ENCODE results near the gene GSS. TPM values are rescaled to one million over a fixed set of nuclear protein-coding genes. Genes with fewer than 3 reads are reported as not detected.

The GSS gene
- total and polyA plus RNA-seq, 4 donors, result 32.6 to 52.7 (median 47.9) TPM

DNA sequence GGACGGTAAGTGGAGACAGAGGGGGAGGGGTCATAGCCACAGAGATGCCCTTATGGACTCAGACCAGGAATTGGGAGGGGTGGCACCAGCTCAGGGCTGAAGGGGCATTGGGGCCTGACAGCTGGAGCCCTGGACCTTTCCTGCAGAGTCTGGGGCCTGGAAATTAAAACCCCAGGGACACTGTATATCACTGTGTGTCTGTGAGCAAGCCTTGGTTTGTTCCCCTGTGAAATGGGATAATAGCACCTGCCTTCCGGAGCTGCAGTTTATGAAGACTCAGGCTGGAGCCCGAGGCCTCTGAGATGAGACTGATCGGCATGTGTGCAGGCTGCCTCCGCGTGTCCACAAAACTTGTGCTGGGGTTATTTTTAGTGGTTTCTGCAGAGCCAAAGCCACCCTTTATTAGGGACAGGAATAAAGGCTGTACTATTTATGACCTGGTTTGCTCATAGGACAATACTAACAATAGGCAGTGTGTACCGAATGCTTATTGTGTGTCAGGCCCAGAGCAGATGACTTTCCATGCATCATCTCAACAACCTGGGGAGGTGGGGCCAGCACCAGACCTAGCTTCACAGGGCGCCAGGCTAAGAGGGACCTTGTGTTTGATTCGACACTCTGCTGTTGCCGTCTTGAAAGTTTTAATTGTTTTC, 22.6 kb upstream of the GSS start:
- WGBS, 2 donors, result 84 to 85% methylated on average over 10 of the region's 10 CpGs
- H3K9me3 ChIP-seq (ENCODE audit: control insufficient read depth in 4 of 4, insufficient read depth in 3 of 4, low read length in 3 of 4), result no peaks in the 10 kb centered on the region
- H3K27ac ChIP-seq (ENCODE audit: low read depth in 1 of 2, low read length in 1 of 2), result peak overlapping the region in 1 of 2 donors; percentile 92
- no peak overlapping the region for H3K9ac ChIP-seq (ENCODE audit: insufficient read depth in 1 of 2, low read length in 2 of 2)
- H3K4me1 ChIP-seq (ENCODE audit: control insufficient read depth in 5 of 5, insufficient read depth in 5 of 5, low read length in 5 of 5), result no peaks in the 10 kb centered on the region
- no peak for DNase-seq
- no peaks in the 10 kb centered on the region for H3K36me3 ChIP-seq (ENCODE audit: control insufficient read depth in 4 of 4, insufficient read depth in 4 of 4, low read length in 4 of 4)
- H3K4me3 ChIP-seq, result no peak overlapping the region
- TF ChIP-seq, protein P1, sequence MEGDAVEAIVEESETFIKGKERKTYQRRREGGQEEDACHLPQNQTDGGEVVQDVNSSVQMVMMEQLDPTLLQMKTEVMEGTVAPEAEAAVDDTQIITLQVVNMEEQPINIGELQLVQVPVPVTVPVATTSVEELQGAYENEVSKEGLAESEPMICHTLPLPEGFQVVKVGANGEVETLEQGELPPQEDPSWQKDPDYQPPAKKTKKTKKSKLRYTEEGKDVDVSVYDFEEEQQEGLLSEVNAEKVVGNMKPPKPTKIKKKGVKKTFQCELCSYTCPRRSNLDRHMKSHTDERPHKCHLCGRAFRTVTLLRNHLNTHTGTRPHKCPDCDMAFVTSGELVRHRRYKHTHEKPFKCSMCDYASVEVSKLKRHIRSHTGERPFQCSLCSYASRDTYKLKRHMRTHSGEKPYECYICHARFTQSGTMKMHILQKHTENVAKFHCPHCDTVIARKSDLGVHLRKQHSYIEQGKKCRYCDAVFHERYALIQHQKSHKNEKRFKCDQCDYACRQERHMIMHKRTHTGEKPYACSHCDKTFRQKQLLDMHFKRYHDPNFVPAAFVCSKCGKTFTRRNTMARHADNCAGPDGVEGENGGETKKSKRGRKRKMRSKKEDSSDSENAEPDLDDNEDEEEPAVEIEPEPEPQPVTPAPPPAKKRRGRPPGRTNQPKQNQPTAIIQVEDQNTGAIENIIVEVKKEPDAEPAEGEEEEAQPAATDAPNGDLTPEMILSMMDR (IDR thresholded peaks at IDR 0.05; ENCODE audit: control extremely low read depth, extremely low read depth), result no peak
- peaks cover 0 to 6% (median 0%) of the 10 kb centered on the region in 3 donors for H3K27me3 ChIP-seq (ENCODE audit: control insufficient read depth in 3 of 3, insufficient read depth in 3 of 3, low read length in 2 of 3)
- no peak for ATAC-seq (ENCODE audit: insufficient read depth, low FRiP score)

DNA sequence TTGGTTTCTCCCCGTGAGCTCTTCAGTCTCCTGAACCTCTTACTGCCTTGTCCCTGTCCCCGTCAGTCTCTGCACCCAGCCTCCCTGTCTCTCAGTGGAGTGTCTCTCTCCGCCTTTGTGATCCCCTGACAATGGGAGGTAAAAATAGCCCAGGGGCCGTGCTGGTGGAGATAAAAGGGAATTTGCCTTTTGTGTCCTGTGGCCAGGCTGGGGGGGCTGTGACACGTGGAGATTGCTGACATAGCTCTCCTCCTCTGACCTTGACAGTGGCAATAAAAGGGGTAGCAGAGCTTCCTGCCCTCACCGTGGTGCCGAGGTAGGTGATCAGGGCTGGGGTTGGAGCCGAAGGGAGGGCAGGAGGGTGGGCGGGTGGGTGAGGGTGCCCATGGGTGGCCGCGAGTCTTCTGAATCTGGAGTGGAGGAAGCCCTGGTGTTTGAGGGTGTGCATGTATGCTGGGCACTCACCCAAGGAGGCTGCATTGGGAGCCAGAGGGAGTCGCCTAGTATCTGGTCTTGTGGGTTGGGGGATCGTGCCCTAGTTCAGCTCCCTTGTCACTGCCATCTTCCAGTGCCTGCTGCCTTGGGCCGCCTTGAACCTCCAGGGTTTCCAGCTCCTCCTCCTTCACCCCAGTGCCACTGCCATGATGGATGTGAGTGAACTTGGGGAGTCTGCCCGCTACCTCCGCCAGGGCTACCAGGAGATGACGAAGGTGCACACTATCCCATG, 21.9 kb upstream of the GSS start:
- no peak overlapping the region for H3K4me3 ChIP-seq
- H3K36me3 ChIP-seq (ENCODE audit: control insufficient read depth in 4 of 4, insufficient read depth in 4 of 4, low read length in 4 of 4), result no peaks in the 10 kb centered on the region
- no peak for DNase-seq
- H3K9me3 ChIP-seq (ENCODE audit: control insufficient read depth in 4 of 4, insufficient read depth in 3 of 4, low read length in 3 of 4), result no peaks in the 10 kb centered on the region
- no peak for ATAC-seq (ENCODE audit: insufficient read depth, low FRiP score)
- 62 to 65% methylated on average over 17 of the region's 17 CpGs for WGBS, 2 donors
- no peaks in the 10 kb centered on the region for H3K4me1 ChIP-seq (ENCODE audit: control insufficient read depth in 5 of 5, insufficient read depth in 5 of 5, low read length in 5 of 5)
- H3K27ac ChIP-seq (ENCODE audit: low read depth in 1 of 2, low read length in 1 of 2), result peak overlapping the region in 1 of 2 donors; percentile 91
- TF ChIP-seq, protein P1 (IDR thresholded peaks at IDR 0.05; ENCODE audit: control extremely low read depth, extremely low read depth), result no peak
- no peak overlapping the region for H3K9ac ChIP-seq (ENCODE audit: insufficient read depth in 1 of 2, low read length in 2 of 2)
- peaks cover 0 to 2% (median 0%) of the 10 kb centered on the region in 3 donors for H3K27me3 ChIP-seq (ENCODE audit: control insufficient read depth in 3 of 3, insufficient read depth in 3 of 3, low read length in 2 of 3)

GRCh38 chr20:34976286-34976685, 20.7 kb upstream of the GSS start:
- Histone ChIP-seq H3K36me3 (ENCODE audit: control insufficient read depth in 4 of 4, insufficient read depth in 4 of 4, low read length in 4 of 4) (no peaks in the 10 kb centered on the region), H3K27ac (ENCODE audit: low read depth in 1 of 2, low read length in 1 of 2) (no peak overlapping the region), H3K4me1 (ENCODE audit: control insufficient read depth in 5 of 5, insufficient read depth in 5 of 5, low read length in 5 of 5) (peaks cover 0 to 11% (median 0%) of the 10 kb centered on the region in 5 donors), H3K9me3 (ENCODE audit: control insufficient read depth in 4 of 4, insufficient read depth in 3 of 4, low read length in 3 of 4) (no peaks in the 10 kb centered on the region), H3K27me3 (ENCODE audit: control insufficient read depth in 3 of 3, insufficient read depth in 3 of 3, low read length in 2 of 3) (peaks cover 0 to 2% (median 0%) of the 10 kb centered on the region in 3 donors), H3K9ac (ENCODE audit: insufficient read depth in 1 of 2, low read length in 2 of 2) (no peak overlapping the region), H3K4me3 (no peak overlapping the region)
- TF ChIP-seq, protein P1 (IDR thresholded peaks at IDR 0.05; ENCODE audit: control extremely low read depth, extremely low read depth), result no peak
- DNase-seq (no peak), ATAC-seq (ENCODE audit: insufficient read depth, low FRiP score) (no peak)
- WGBS, 2 donors, result 85 to 86% methylated on average over 12 of the region's 12 CpGs

Measured in lung (tissue), 12 donors.